HFF-Myc (cell line): ENCODE results near the gene PPP2CA.
"Not testable (repeated sequence)": the region's sequence is repeated elsewhere in the genome, so short reads cannot be mapped to it uniquely, and the experiment has no call there.

Source experiments
- DNase-seq: peaks from one replicate; pipeline ENCODE4 v3.0.0-alpha.2; 2011; ENCODE audit warnings: low read depth; ENCODE audit errors: extremely low read depth
- H3K4me3 ChIP-seq: replicated peaks from 2 replicates; pipeline ENCODE4 v1.5.1; 2011; ENCODE audit warnings: low read depth, mild to moderate bottlenecking, control low read depth, low read length
- CTCF ChIP-seq: IDR thresholded peaks from 2 replicates; pipeline ENCODE4 v1.5.1; 2012; ENCODE audit warnings: mild to moderate bottlenecking, low read depth, low read length, control low read depth; ENCODE audit errors: missing control alignments

PPP2CA gene

GRCh38 chr5:134227259-134227658, 1.4 kb upstream of the PPP2CA start:
- no peak for DNase-seq
- peak overlapping the region; percentile 85 for H3K4me3 ChIP-seq
- no peak for TF ChIP-seq CTCF

- DNase-seq: no peak
- H3K4me3 ChIP-seq: peak overlapping the region; percentile 85
- TF ChIP-seq CTCF: no peak
Measured at GRCh38 chr5:134226441-134227192, 744 bp upstream of the PPP2CA start.

GRCh38 chr5:134224888-134225779, 739 bp downstream of the PPP2CA start:
- TF ChIP-seq CTCF: no peak
- H3K4me3 ChIP-seq: peak overlapping the region; percentile 85
- DNase-seq: no peak

- no peak for TF ChIP-seq CTCF
- peak overlapping the region; percentile 85 for H3K4me3 ChIP-seq
- DNase-seq: no peak
Measured at GRCh38 chr5:134223406-134224248, 2.2 kb downstream of the PPP2CA start.

GRCh38 chr5:134221690-134222089, 4.2 kb downstream of the PPP2CA start:
- H3K4me3 ChIP-seq, DNase-seq: not testable (repeated sequence)

GRCh38 chr5:134215757-134216156, 10.1 kb downstream of the PPP2CA start:
- H3K4me3 ChIP-seq: no peak overlapping the region
- TF ChIP-seq CTCF: no peak
- DNase-seq: no peak

GRCh38 chr5:134211263-134212031, 14.4 kb downstream of the PPP2CA start:
- not testable (repeated sequence) for DNase-seq, H3K4me3 ChIP-seq
